Type B pancreatic cell (in vitro differentiated cells): ENCODE measurements around the gene LSM12. TPM values are rescaled to one million over a fixed set of nuclear protein-coding genes. Genes with fewer than 3 reads are reported as not detected.

Experiments used
- DNase-seq: peaks from one replicate; pipeline ENCODE4 v3.0.0; 2021; ENCODE audit warnings: mixed read lengths; ENCODE audit not compliant: unreplicated experiment; ENCODE audit errors: extremely low spot score
- H3K27ac Mint-ChIP-seq: 2 replicates; pipeline ENCODE4 v1.8.0; 2021; ENCODE audit warnings: mild to moderate bottlenecking, mixed read lengths
- H3K27me3 Mint-ChIP-seq: 2 replicates; pipeline ENCODE4 v1.8.0; 2021; ENCODE audit warnings: mixed read lengths
- H3K36me3 Mint-ChIP-seq: 2 replicates; pipeline ENCODE4 v1.8.0; 2021; ENCODE audit warnings: mixed read lengths
- H3K4me1 Mint-ChIP-seq: one replicate; pipeline ENCODE4 v1.8.0; 2021; ENCODE audit warnings: mixed read lengths; ENCODE audit not compliant: unreplicated experiment
- H3K4me3 Mint-ChIP-seq: 2 replicates; pipeline ENCODE4 v1.8.0; 2021; ENCODE audit warnings: mild to moderate bottlenecking, mixed read lengths
- H3K9me3 Mint-ChIP-seq: 2 replicates; pipeline ENCODE4 v1.8.0; 2021; ENCODE audit warnings: mixed read lengths
- total RNA-seq: library from RNA; stranded (reverse); gene quantifications from 2 replicates; pipeline ENCODE4 v1.2.1, GENCODE V29; 2021; ENCODE audit warnings: low replicate concordance
- TF ChIP-seq, protein P1 (sequence below): fragments of 200-600 bp; sonication (generic); conservative IDR thresholded peaks from 2 replicates; pipeline ENCODE4 v1.5.0; 2021; ENCODE audit warnings: antibody characterized with exemption, mild to moderate bottlenecking

Gene LSM12
- total RNA-seq, 1 donor from 2014 or later = 50.6 TPM

DNA sequence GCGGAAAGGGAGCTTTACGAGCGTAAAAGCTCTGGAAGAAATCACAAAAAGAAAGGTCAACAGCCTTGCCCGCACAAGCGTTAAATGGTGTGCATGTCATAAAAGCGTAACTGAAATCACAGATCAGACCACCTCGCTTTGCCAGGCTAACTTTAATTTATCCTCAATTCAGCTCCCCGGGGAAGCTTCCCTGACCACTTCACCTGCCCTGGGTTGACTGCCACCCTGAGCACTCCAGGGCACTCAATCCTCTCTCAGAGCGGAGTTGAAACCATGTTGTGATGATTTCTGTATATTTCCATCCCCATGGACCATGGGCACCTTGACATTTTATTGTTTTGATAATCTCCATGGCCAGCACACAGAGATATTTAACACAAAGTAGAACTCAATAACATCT, 78.2 kb downstream of the LSM12 start:
- TF ChIP-seq, protein P1, sequence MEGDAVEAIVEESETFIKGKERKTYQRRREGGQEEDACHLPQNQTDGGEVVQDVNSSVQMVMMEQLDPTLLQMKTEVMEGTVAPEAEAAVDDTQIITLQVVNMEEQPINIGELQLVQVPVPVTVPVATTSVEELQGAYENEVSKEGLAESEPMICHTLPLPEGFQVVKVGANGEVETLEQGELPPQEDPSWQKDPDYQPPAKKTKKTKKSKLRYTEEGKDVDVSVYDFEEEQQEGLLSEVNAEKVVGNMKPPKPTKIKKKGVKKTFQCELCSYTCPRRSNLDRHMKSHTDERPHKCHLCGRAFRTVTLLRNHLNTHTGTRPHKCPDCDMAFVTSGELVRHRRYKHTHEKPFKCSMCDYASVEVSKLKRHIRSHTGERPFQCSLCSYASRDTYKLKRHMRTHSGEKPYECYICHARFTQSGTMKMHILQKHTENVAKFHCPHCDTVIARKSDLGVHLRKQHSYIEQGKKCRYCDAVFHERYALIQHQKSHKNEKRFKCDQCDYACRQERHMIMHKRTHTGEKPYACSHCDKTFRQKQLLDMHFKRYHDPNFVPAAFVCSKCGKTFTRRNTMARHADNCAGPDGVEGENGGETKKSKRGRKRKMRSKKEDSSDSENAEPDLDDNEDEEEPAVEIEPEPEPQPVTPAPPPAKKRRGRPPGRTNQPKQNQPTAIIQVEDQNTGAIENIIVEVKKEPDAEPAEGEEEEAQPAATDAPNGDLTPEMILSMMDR = no peak
- Mint-ChIP-seq H3K4me3 (no peak overlapping the region), H3K27me3 (peaks cover 50% of the 10 kb centered on the region), H3K9me3 (no peaks in the 10 kb centered on the region), H3K36me3 (no peaks in the 10 kb centered on the region), H3K27ac (no peak overlapping the region), H3K4me1 (no peaks in the 10 kb centered on the region)
- DNase-seq = no peak

DNA sequence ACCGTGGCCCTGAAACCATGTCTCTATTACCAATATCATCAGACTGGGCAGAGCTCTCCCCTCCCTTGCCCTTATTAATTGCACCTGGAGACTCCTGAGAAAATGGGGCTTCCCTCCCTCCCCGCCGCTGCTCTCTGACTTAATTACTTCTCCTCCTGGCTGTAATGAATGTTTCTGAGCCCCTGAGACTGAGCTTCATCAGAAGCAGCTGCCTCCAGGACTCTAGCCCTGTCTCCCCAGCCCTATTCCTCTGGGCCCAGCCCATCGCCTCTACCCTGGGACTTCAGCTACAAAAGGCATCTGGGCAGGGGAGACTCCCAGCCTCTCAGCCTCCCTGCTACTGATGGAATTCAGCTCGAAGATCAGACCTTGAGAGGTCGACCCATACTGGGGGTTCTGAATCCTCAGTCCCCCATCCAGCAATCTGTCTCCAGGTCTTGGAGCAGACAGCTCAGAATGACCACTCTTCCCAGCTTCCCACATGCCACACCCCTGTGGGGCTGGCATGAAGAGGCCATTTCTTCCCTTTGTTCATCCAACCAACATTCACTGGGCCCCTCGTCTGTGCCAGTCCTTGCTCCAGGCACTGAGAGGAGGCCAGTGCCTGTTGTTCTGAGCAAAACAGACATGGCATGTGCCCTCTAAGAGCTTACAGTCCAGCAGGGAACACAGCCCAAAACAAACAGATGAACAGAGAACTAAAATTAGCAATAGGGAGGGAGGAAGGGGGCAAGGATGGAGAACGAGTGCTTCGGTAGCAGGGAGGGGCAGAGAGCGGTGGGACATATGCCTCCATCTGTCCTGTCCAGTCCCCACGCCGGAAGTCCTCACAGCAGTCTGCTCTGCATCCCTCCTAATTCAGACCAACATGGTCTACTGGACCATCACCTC, 79.1 kb downstream of the LSM12 start:
- TF ChIP-seq, protein P1 = no peak
- no peaks in the 10 kb centered on the region for H3K9me3 Mint-ChIP-seq
- H3K4me3 Mint-ChIP-seq = no peak overlapping the region
- no peaks in the 10 kb centered on the region for H3K4me1 Mint-ChIP-seq
- peaks cover 59% of the 10 kb centered on the region for H3K27me3 Mint-ChIP-seq
- H3K27ac Mint-ChIP-seq = no peak overlapping the region
- DNase-seq = no peak
- no peaks in the 10 kb centered on the region for H3K36me3 Mint-ChIP-seq

DNA sequence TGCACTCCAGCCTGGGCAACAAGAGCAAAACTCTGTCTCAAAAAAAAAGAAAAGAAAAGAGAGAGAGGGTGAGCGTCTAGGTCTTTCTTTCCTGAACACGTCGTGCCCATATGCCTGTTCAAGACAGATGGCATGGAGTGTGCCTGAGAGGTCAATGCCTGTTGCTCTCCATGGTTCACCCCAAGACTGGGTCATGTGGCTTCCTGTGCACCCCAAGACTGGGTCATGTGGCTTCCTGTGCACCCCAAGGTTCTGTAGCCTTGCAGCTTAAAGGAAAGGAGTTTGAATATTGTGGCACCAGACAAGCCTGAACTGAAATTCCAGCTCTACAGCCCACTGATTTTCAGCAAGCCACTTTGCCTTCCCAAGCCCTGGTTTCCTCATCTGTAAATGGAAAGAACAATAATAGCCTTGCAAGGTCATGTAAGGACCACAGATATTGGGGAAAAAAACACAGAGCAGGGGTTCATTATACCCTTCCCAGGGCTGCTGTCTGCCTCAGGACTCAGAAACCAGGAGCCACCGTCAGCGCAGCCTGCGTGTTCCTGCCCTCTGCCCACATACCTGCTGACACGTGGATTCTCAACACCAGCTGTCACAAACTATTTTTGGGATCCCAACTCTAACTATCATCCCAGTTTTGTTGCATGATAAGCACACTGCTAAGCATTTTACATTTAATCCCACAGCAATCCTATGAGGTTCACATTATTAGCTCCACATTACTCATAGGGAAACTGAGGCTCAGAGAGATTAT, 80.1 kb downstream of the LSM12 start:
- peaks cover 69% of the 10 kb centered on the region for H3K27me3 Mint-ChIP-seq
- H3K4me1 Mint-ChIP-seq = no peaks in the 10 kb centered on the region
- H3K4me3 Mint-ChIP-seq = no peak overlapping the region
- H3K27ac Mint-ChIP-seq = no peak overlapping the region
- TF ChIP-seq, protein P1 = no peak
- DNase-seq = no peak
- no peaks in the 10 kb centered on the region for H3K36me3 Mint-ChIP-seq
- H3K9me3 Mint-ChIP-seq = no peaks in the 10 kb centered on the region

DNA sequence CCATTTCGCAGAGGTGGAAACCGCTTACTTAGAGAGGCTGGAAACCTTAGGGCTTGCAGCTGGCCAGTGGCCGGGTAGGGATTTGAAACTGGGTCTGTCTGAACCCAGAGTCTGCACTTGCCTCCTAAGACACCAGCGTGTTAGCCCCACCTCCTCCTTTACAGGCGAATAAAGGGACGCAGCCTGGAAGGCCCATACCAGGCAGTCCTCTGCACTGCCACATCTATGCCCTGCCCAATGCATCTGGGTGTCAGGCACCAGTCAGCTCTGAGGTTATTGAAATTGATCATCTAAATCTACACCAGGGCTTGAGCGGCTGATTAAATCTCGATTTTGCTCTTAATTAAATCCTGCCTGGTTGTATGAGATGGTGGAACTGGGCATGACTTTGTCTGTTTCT, 82.0 kb downstream of the LSM12 start:
- Mint-ChIP-seq H3K4me3 (peak overlapping the region; percentile 73), H3K36me3 (no peaks in the 10 kb centered on the region), H3K27ac (no peak overlapping the region), H3K27me3 (peaks cover 83% of the 10 kb centered on the region), H3K4me1 (no peaks in the 10 kb centered on the region), H3K9me3 (no peaks in the 10 kb centered on the region)
- DNase-seq = no peak
- TF ChIP-seq, protein P1 = no peak

Other genes starting within 250 kb of the LSM12 start
- 3.8 and 7.8 TPM in 2 replicates for gene MPP3, start 233.5 kb downstream of the LSM12 start, total RNA-seq
- not detected in 2 replicates for gene CD300LG, start 219.5 kb downstream of the LSM12 start, total RNA-seq
- 5.2 and 18.5 TPM in 2 replicates for gene MPP2, start 159.1 kb downstream of the LSM12 start, total RNA-seq
- 29.8 and 65.9 TPM in 2 replicates for gene PPY, start 124.2 kb downstream of the LSM12 start, total RNA-seq
- 2.3 and 3.5 TPM in 2 replicates for gene PYY, start 112.7 kb downstream of the LSM12 start, total RNA-seq
- 1.9 and 2.1 TPM in 2 replicates for gene NAGS, start 62.0 kb downstream of the LSM12 start, total RNA-seq
- 33.8 and 34.4 TPM in 2 replicates for gene TMEM101, start 51.7 kb downstream of the LSM12 start, total RNA-seq
- gene G6PC3, start 4.1 kb upstream of the LSM12 start, total RNA-seq = 63.6 and 63.7 TPM in 2 replicates
- gene HDAC5, start 57.0 kb upstream of the LSM12 start, total RNA-seq = 43.3 and 48.9 TPM in 2 replicates
- 5.4 and 10.6 TPM in 2 replicates for gene HROB, start 75.3 kb upstream of the LSM12 start, total RNA-seq
- gene ASB16, start 104.0 kb upstream of the LSM12 start, total RNA-seq = 0.68 TPM in 1 of 2 replicates, not detected in the other
- gene TMUB2, start 120.3 kb upstream of the LSM12 start, total RNA-seq = 39.5 and 40.0 TPM in 2 replicates
- 96.7 and 111 TPM in 2 replicates for gene ATXN7L3, start 133.2 kb upstream of the LSM12 start, total RNA-seq
- 85.7 and 101 TPM in 2 replicates for gene UBTF, start 153.0 kb upstream of the LSM12 start, total RNA-seq
- not detected in 2 replicates for gene SLC4A1, start 201.5 kb upstream of the LSM12 start, total RNA-seq
- 10.3 and 12.3 TPM in 2 replicates for gene RUNDC3A, start 241.9 kb upstream of the LSM12 start, total RNA-seq